Body of pancreas (tissue), 4 donors: ENCODE data around the gene HPN.
A peak's percentile ranks its signal among the peaks of the same experiment; 100 is the strongest.

Experiments
- POLR2A ChIP-seq, 3 donors: fragments of 450-650 bp; IDR thresholded peaks; one replicate each; pipeline ENCODE4 v1.6.1; 2016; ENCODE audit warnings: antibody characterized with exemption in 3 of 3, mild to moderate bottlenecking in 2 of 3
- TF ChIP-seq, protein P1 (sequence below), 7 experiments: fragments of 450-650 bp in 4 of 7; fragments of 200-600 bp in 3 of 7; sonication (generic) in 3 of 7; IDR thresholded peaks; one replicate each; pipeline ENCODE4 v1.5.1; 2016 to 2019; ENCODE audit warnings: antibody characterized with exemption in 7 of 7

- TF ChIP-seq, protein P1, sequence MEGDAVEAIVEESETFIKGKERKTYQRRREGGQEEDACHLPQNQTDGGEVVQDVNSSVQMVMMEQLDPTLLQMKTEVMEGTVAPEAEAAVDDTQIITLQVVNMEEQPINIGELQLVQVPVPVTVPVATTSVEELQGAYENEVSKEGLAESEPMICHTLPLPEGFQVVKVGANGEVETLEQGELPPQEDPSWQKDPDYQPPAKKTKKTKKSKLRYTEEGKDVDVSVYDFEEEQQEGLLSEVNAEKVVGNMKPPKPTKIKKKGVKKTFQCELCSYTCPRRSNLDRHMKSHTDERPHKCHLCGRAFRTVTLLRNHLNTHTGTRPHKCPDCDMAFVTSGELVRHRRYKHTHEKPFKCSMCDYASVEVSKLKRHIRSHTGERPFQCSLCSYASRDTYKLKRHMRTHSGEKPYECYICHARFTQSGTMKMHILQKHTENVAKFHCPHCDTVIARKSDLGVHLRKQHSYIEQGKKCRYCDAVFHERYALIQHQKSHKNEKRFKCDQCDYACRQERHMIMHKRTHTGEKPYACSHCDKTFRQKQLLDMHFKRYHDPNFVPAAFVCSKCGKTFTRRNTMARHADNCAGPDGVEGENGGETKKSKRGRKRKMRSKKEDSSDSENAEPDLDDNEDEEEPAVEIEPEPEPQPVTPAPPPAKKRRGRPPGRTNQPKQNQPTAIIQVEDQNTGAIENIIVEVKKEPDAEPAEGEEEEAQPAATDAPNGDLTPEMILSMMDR (IDR thresholded peaks at IDR 0.05), result no peak
- TF ChIP-seq POLR2A (IDR thresholded peaks at IDR 0.05), result peak in 1 of 3 donors; percentile 11
Observed at GRCh38 chr19:35029737-35030256, 11.7 kb upstream of the HPN start.
